Ovary (tissue), 10 donors: ENCODE data around the gene PRICKLE3. TPM values are rescaled to one million over a fixed set of nuclear protein-coding genes. Genes with fewer than 3 reads are reported as not detected.

Source experiments
- DNase-seq, 5 donors: peaks; one replicate each; pipeline ENCODE4 v3.0.0-alpha.2; 2019 to 2020
- H3K27ac ChIP-seq, 2 donors: fragments of 200-600 bp; one replicate each; pipeline versions ENCODE4 v1.5.1 to v1.8.0; 2019 to 2022
- H3K27me3 ChIP-seq: fragments of 200-600 bp; one replicate; pipeline ENCODE4 v1.8.0; 2022
- H3K36me3 ChIP-seq: fragments of 200-600 bp; sonication (generic); one replicate; pipeline ENCODE4 v1.5.1; 2019
- H3K4me1 ChIP-seq: one replicate; pipeline ENCODE4 v1.8.1; 2013; ENCODE audit warnings: mild to moderate bottlenecking, moderate library complexity; ENCODE audit not compliant: insufficient read depth
- H3K4me3 ChIP-seq: fragments of 200-600 bp; sonication (generic); one replicate; pipeline ENCODE4 v1.5.1; 2017
- H3K9me3 ChIP-seq, 2 donors: fragments of 200-600 bp in 1 of 2; sonication (generic) in 1 of 2; one replicate each; pipeline versions ENCODE4 v1.5.1 to v1.8.1; 2013 to 2019; ENCODE audit warnings: mild to moderate bottlenecking in 1 of 2, moderate library complexity in 1 of 2
- CTCF ChIP-seq, 3 donors: fragments of 450-650 bp in 2 of 3; fragments of 200-600 bp in 1 of 3; IDR thresholded peaks; one replicate each; pipeline versions ENCODE4 v1.5.1 to v1.8.0; 2016 to 2022; ENCODE audit warnings: antibody characterized with exemption in 3 of 3, mild to moderate bottlenecking in 1 of 3
- EP300 ChIP-seq: sonication (generic); formaldehyde crosslinking; IDR thresholded peaks from one replicate; pipeline ENCODE4 v1.6.1; 2017; ENCODE audit warnings: antibody characterized with exemption
- POLR2A ChIP-seq: fragments of 450-650 bp; IDR thresholded peaks from one replicate; pipeline ENCODE4 v1.6.1; 2017; ENCODE audit warnings: antibody characterized with exemption, mild to moderate bottlenecking, moderate library complexity
- WGBS, 3 donors: extraction: QIAGEN DNeasy Blood & Tissue Kit in 1 of 3; methylation state at CpG; one replicate each; pipeline versions ENCODE4 v1.1.5 to v1.1.7; 2013 to 2017; 5-methylcytosine and 5-hydroxymethylcytosine counted together
- intact Hi-C, 4 donors: fragments of 100-400 bp; cut with DNase I; formaldehyde crosslinking; loops; one replicate each; pipeline versions ENCODE4 v1.11.0 to v1.15.1; 2022 to 2023
- long read RNA-seq, 3 donors: library from polyadenylated mRNA in 2 of 3; unstranded in 2 of 3; transcript quantifications; one replicate each; pipeline ENCODE4 v2.0.0 and lab custom pipeline, GENCODE V29; 2021 to 2026
- polyA plus RNA-seq, 2 donors: library from polyadenylated mRNA; stranded (reverse); fragments of 200-250 nt in 1 of 2; fragments of 350-450 nt in 1 of 2; fragmentation: Illumina TruSeq in 1 of 2; extraction: RNeasy Lipid Tissue Mini Kit (QIAGEN cat#74804) in 1 of 2; gene quantifications; one replicate each; pipeline ENCODE4 v1.2.3, GENCODE V29; 2013 to 2014
- total RNA-seq, 7 donors: library from RNA; depleted of rRNA in 2 of 7; stranded (reverse); fragments of >200 nt in 2 of 7; fragmentation: NEBNext Ultra II Directional in 3 of 7; extraction: Animal tissue kit (Norgen Biotek cat#: 25700) in 3 of 7; gene quantifications; one replicate each; pipeline versions ENCODE4 v1.1.0 to v1.2.4, GENCODE V29; 2016 to 2023
- donor health status: DM: no; HTN: no; CAD: no; lungs with moderate emphysema.
- donor health status: DM: no; HTN: no; CAD: no.
- donor health status: Bipolar disorder and iron deficiency.
- donor health status: DM: yes; HTN: yes; CAD: no.
- donor health status: DM: no; HTN: no; CAD: no.
- donor health status: DM: yes; HTN: yes; CAD: no.

The PRICKLE3 gene
- total RNA-seq, result 10 to 100 TPM in 6 of 7 donors, 1 to 10 TPM in 1; 9.1 to 15.1 (median 11.5) TPM
- polyA plus RNA-seq, result 1 to 10 TPM; 3.5 to 5.5 TPM
- long read RNA-seq, donor 1, transcript PRICKLE3-206 (9 exons, 2,062 nt), result major isoform, 9 of 30 reads
- long read RNA-seq, donor 1, transcript PRICKLE3-207 (3 exons, 547 nt), result minor isoform, 5 of 30 reads
- long read RNA-seq, donor 1, partial matches to known transcripts, result 3 of 30 reads
- long read RNA-seq, donor 1, other reads (novel, unspliced or antisense), result 13 of 30 reads
- long read RNA-seq, donor 2, partial matches to known transcripts, result 0 of 1 reads
- long read RNA-seq, donor 2, other reads (novel, unspliced or antisense), result 0 of 1 reads
- long read RNA-seq, donor 3, transcript PRICKLE3-206 (9 exons, 2,062 nt), result major isoform, 10 of 19 reads
- long read RNA-seq, donor 3, partial matches to known transcripts, result 0 of 19 reads
- long read RNA-seq, donor 3, other reads (novel, unspliced or antisense), result 9 of 19 reads

GRCh38 chrX:49186125-49187027 is at the start of gene PRICKLE3:
Gene PRICKLE3, minus strand, starts transcription at chrX:49186373. Its CDS starts 76 bp downstream, at chrX:49186297.
- no peaks in the 10 kb centered on the region for H3K4me1 ChIP-seq
- H3K9me3 ChIP-seq, result no peaks in the 10 kb centered on the region
- H3K27ac ChIP-seq, result peak within 1 kb of the TSS; percentile 81 to 83
- H3K4me3 ChIP-seq, result peak within 1 kb of the TSS; percentile 41
- H3K36me3 ChIP-seq, result no peaks in the 10 kb centered on the region
- 44 to 48% (median 47%) methylated on average over 54 to 62 of the region's 62 CpGs for WGBS, 3 donors
- DNase-seq, result peak; percentile 81 to 87 (median 84)
- intact Hi-C loops, result no loop called here
- H3K27me3 ChIP-seq, result no peaks in the 10 kb centered on the region
- TF ChIP-seq CTCF (IDR thresholded peaks at IDR 0.05) (peak in 2 of 3 donors; percentile 9 to 28), EP300 (no peak), POLR2A (peak; percentile 37)

GRCh38 chrX:49233887-49234555 is 47.8 kb upstream of the PRICKLE3 start:
- Histone ChIP-seq H3K4me3 (no peak overlapping the region), H3K27ac (no peak overlapping the region), H3K36me3 (no peaks in the 10 kb centered on the region), H3K27me3 (no peaks in the 10 kb centered on the region), H3K4me1 (no peaks in the 10 kb centered on the region), H3K9me3 (no peaks in the 10 kb centered on the region)
- intact Hi-C loops, result no loop called here
- TF ChIP-seq EP300 (no peak), CTCF (IDR thresholded peaks at IDR 0.05) (no peak), POLR2A (no peak)
- WGBS, 3 donors, result 49 to 65% (median 60%) methylated on average over 44 to 56 of the region's 56 CpGs
- no peak for DNase-seq

GRCh38 chrX:49233176-49233575 is 47.0 kb upstream of the PRICKLE3 start, which contains the start of gene CACNA1F:
Gene CACNA1F, minus strand, starts transcription at chrX:49233340. Its CDS starts 31 bp downstream, at chrX:49233309.
- no peak for DNase-seq
- Histone ChIP-seq H3K36me3 (no peaks in the 10 kb centered on the region), H3K9me3 (no peaks in the 10 kb centered on the region), H3K27me3 (no peaks in the 10 kb centered on the region), H3K4me3 (no peak within 1 kb of the TSS), H3K4me1 (no peaks in the 10 kb centered on the region), H3K27ac (no peak within 1 kb of the TSS)
- intact Hi-C loops, result no loop called here
- 72 to 73% (median 73%) methylated on average over 9 of the region's 9 CpGs for WGBS, 3 donors
- TF ChIP-seq POLR2A, result no peak
- no peak for TF ChIP-seq CTCF (IDR thresholded peaks at IDR 0.05)
- no peak for TF ChIP-seq EP300

- H3K27me3 ChIP-seq, result no peaks in the 10 kb centered on the region
- H3K27ac ChIP-seq, result no peak overlapping the region
- no peak overlapping the region for H3K4me3 ChIP-seq
- 64 to 76% (median 68%) methylated on average over 2 of the region's 2 CpGs for WGBS, 3 donors
- DNase-seq, result no peak
- H3K4me1 ChIP-seq, result no peaks in the 10 kb centered on the region
- H3K9me3 ChIP-seq, result no peaks in the 10 kb centered on the region
- intact Hi-C loops, result no loop called here
- H3K36me3 ChIP-seq, result no peaks in the 10 kb centered on the region
- TF ChIP-seq POLR2A (no peak), CTCF (IDR thresholded peaks at IDR 0.05) (no peak), EP300 (no peak)
Observed at GRCh38 chrX:49232525-49232924, 46.4 kb upstream of the PRICKLE3 start.
